Measurements from ENCODE around the gene DCDC2C. TPM values are rescaled to one million over a fixed set of nuclear protein-coding genes. Genes with fewer than 3 reads are reported as not detected.
"Not testable (repeated sequence)": the region's sequence is repeated elsewhere in the genome, so short reads cannot be mapped to it uniquely, and the experiment has no call there.

The DCDC2C gene
- polyA plus RNA-seq, 3 donors, result not detected

- no peaks in the 10 kb centered on the region for H3K36me3 ChIP-seq (replicated peaks in 1 of 2; ENCODE audit: control insufficient read depth in 1 of 2, insufficient read depth in 2 of 2, low read length in 2 of 2)
- no peaks in the 10 kb centered on the region for H4K20me1 ChIP-seq (ENCODE audit: insufficient read depth, low read length)
- no peaks in the 10 kb centered on the region for H3K36me3 Mint-ChIP-seq
- peaks cover 0 to 2% (median 1%) of the 10 kb centered on the region in 3 donors for H3K27me3 Mint-ChIP-seq (ENCODE audit: low read depth in 3 of 3)
- H3K4me3 Mint-ChIP-seq, result no peak overlapping the region
- no peak for DNase-seq
- no peak overlapping the region for H3K27ac Mint-ChIP-seq
- no peaks in the 10 kb centered on the region for H3K4me1 Mint-ChIP-seq
- intact Hi-C loops (cut with micrococcal nuclease), result no loop called here
- H3K4me3 ChIP-seq (replicated peaks in 1 of 3; ENCODE audit: low read depth in 2 of 3, low read length in 3 of 3), result no peak overlapping the region
- no peak overlapping the region for H3K9ac ChIP-seq (ENCODE audit: insufficient read depth, low read length, poor library complexity, severe bottlenecking)
- H3K4me2 ChIP-seq (replicated peaks; ENCODE audit: extremely low read depth, low read length, poor library complexity, severe bottlenecking), result no peak overlapping the region
- no peak for TF ChIP-seq CTCF (IDR thresholded peaks at IDR 0.05)
- H3K9me3 Mint-ChIP-seq, result peaks cover 7 to 24% (median 13%) of the 10 kb centered on the region in 7 donors
- H3K27ac ChIP-seq (ENCODE audit: low read depth in 1 of 2, low read length in 2 of 2), result no peak overlapping the region
- no peak overlapping the region for H2AFZ ChIP-seq (ENCODE audit: insufficient read depth, low read depth, low read length, poor library complexity, severe bottlenecking)
- no peaks in the 10 kb centered on the region for H3K79me2 ChIP-seq (ENCODE audit: insufficient read depth, low read length)
- H3K9me3 ChIP-seq (replicated peaks in 1 of 2; ENCODE audit: control insufficient read depth in 1 of 2, insufficient read depth in 1 of 2, low read length in 2 of 2), result peaks cover 29 to 30% of the 10 kb centered on the region in 2 donors
- no peaks in the 10 kb centered on the region for H3K4me1 ChIP-seq (ENCODE audit: control insufficient read depth in 1 of 2, insufficient read depth in 2 of 2, low read length in 2 of 2)
- WGBS (ENCODE audit: insufficient coverage), result 93% methylated on average over 6 of the region's 7 CpGs
- H3K27me3 ChIP-seq (ENCODE audit: control insufficient read depth in 2 of 2, insufficient read depth in 2 of 2, low read length in 2 of 2), result no peaks in the 10 kb centered on the region
Observed at GRCh38 chr2:3814706-3815245, 111.4 kb downstream of the DCDC2C start.

- not testable (repeated sequence) for H3K27ac ChIP-seq (ENCODE audit: low read depth in 1 of 2, low read length in 2 of 2)
Observed at GRCh38 chr2:3817144-3817543, 113.8 kb downstream of the DCDC2C start.

More at GRCh38 chr2:3817144-3817543, 113.8 kb downstream of the DCDC2C start:
- H3K36me3 Mint-ChIP-seq; H3K4me2 ChIP-seq (replicated peaks; ENCODE audit: extremely low read depth, low read length, poor library complexity, severe bottlenecking); H2AFZ ChIP-seq (ENCODE audit: insufficient read depth, low read depth, low read length, poor library complexity, severe bottlenecking); H3K79me2 ChIP-seq (ENCODE audit: insufficient read depth, low read length); intact Hi-C loops (cut with micrococcal nuclease); H3K4me1 Mint-ChIP-seq; H3K4me3 ChIP-seq (replicated peaks in 1 of 3; ENCODE audit: low read depth in 2 of 3, low read length in 3 of 3); H4K20me1 ChIP-seq (ENCODE audit: insufficient read depth, low read length); DNase-seq; H3K4me3 Mint-ChIP-seq; H3K27me3 ChIP-seq (ENCODE audit: control insufficient read depth in 2 of 2, insufficient read depth in 2 of 2, low read length in 2 of 2); H3K36me3 ChIP-seq (replicated peaks in 1 of 2; ENCODE audit: control insufficient read depth in 1 of 2, insufficient read depth in 2 of 2, low read length in 2 of 2); H3K27ac Mint-ChIP-seq; H3K27me3 Mint-ChIP-seq (ENCODE audit: low read depth in 3 of 3); H3K4me1 ChIP-seq (ENCODE audit: control insufficient read depth in 1 of 2, insufficient read depth in 2 of 2, low read length in 2 of 2); H3K9ac ChIP-seq (ENCODE audit: insufficient read depth, low read length, poor library complexity, severe bottlenecking): not testable (repeated sequence)
- H3K9me3 ChIP-seq (replicated peaks in 1 of 2; ENCODE audit: control insufficient read depth in 1 of 2, insufficient read depth in 1 of 2, low read length in 2 of 2), result peaks cover 29 to 30% of the 10 kb centered on the region in 2 donors
- H3K9me3 Mint-ChIP-seq, result peaks cover 9 to 26% (median 16%) of the 10 kb centered on the region in 7 donors
- 82% methylated on average over 1 of the region's 2 CpGs for WGBS (ENCODE audit: insufficient coverage)

All from CD14-positive monocyte (primary cell).